Ishikawa (cell line): ENCODE data around the gene ATP11A.

ENCODE experiments used
- CREB1 ChIP-seq: IDR thresholded peaks from 2 replicates; pipeline ENCODE4 v1.6.1; 2012; ENCODE audit warnings: low read depth
- EP300 ChIP-seq: IDR thresholded peaks from 2 replicates; pipeline ENCODE4 v1.6.1; 2012; ENCODE audit warnings: borderline replicate concordance
- FOXM1 ChIP-seq: IDR thresholded peaks from 2 replicates; pipeline ENCODE4 v1.6.1; 2012; ENCODE audit warnings: low read depth, borderline replicate concordance
- NFIC ChIP-seq: IDR thresholded peaks from 2 replicates; pipeline ENCODE4 v1.6.1; 2012
- RAD21 ChIP-seq: IDR thresholded peaks from 2 replicates; pipeline ENCODE4 v1.6.1; 2012; ENCODE audit warnings: low read depth
- TCF12 ChIP-seq: IDR thresholded peaks from 2 replicates; pipeline ENCODE4 v1.6.1; 2012; ENCODE audit warnings: low read depth
- ZBTB7A ChIP-seq: IDR thresholded peaks from 2 replicates; pipeline ENCODE4 v1.6.1; 2012; ENCODE audit warnings: low read depth
- TF ChIP-seq, protein P1 (sequence below): IDR thresholded peaks from 2 replicates; pipeline ENCODE4 v1.6.1; 2012; ENCODE audit warnings: low read depth, mild to moderate bottlenecking

- no peak for TF ChIP-seq FOXM1
- TF ChIP-seq TCF12 = no peak
- no peak for TF ChIP-seq ZBTB7A
- no peak for TF ChIP-seq RAD21
- TF ChIP-seq CREB1 = no peak
- TF ChIP-seq, protein P1, sequence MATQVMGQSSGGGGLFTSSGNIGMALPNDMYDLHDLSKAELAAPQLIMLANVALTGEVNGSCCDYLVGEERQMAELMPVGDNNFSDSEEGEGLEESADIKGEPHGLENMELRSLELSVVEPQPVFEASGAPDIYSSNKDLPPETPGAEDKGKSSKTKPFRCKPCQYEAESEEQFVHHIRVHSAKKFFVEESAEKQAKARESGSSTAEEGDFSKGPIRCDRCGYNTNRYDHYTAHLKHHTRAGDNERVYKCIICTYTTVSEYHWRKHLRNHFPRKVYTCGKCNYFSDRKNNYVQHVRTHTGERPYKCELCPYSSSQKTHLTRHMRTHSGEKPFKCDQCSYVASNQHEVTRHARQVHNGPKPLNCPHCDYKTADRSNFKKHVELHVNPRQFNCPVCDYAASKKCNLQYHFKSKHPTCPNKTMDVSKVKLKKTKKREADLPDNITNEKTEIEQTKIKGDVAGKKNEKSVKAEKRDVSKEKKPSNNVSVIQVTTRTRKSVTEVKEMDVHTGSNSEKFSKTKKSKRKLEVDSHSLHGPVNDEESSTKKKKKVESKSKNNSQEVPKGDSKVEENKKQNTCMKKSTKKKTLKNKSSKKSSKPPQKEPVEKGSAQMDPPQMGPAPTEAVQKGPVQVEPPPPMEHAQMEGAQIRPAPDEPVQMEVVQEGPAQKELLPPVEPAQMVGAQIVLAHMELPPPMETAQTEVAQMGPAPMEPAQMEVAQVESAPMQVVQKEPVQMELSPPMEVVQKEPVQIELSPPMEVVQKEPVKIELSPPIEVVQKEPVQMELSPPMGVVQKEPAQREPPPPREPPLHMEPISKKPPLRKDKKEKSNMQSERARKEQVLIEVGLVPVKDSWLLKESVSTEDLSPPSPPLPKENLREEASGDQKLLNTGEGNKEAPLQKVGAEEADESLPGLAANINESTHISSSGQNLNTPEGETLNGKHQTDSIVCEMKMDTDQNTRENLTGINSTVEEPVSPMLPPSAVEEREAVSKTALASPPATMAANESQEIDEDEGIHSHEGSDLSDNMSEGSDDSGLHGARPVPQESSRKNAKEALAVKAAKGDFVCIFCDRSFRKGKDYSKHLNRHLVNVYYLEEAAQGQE = no peak
- TF ChIP-seq EP300 = no peak
- no peak for TF ChIP-seq NFIC
Measured at GRCh38 chr13:112839356-112840105, 149.7 kb downstream of the ATP11A start.
